Femur (tissue), 1 donor: ENCODE data around the gene SLC45A3.

Experiments used
- DNase-seq: peaks from one replicate; pipeline ENCODE4 v3.0.0-alpha.2; 2017

Gene SLC45A3

GRCh38 chr1:205699416-205699815 lies 19.1 kb upstream of the SLC45A3 start:
- DNase-seq: no peak

GRCh38 chr1:205698921-205699320 lies 18.6 kb upstream of the SLC45A3 start:
- no peak for DNase-seq

GRCh38 chr1:205693421-205693991 lies 13.2 kb upstream of the SLC45A3 start:
- no peak for DNase-seq

- no peak for DNase-seq
These were observed 12.1 kb upstream of the SLC45A3 start for GRCh38 chr1:205692423-205692822.

DNA sequence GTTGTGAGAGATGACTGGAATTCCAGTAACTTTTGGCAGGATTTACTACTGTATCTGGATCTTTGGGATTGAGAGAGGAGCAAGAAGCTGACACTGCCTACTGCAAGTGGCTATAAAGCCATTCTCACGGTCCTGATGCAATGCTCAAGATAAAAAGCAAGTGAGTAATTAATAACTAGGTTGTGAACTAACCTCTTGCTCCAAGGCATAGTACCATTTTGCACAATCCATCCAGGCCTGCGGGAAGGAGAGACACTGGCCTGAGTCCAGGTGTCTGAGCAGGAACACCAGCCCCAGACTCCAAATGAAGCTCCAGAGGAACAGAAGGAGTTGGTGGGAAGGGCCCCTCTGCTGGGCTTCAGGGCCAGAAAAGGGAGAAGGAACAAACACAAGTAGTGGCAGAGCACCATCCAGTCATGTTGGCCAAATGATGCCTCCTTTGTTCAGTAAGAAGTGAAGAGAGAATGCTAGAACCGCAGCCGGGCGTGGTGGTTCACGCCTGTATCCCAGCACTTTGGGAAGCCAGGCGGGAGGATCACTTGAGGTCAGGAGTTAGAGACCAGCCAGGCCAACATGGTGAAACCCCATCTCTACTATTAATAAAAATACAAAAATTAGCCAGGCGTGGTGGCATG lies 9.9 kb upstream of the SLC45A3 start:
- no peak for DNase-seq

DNA sequence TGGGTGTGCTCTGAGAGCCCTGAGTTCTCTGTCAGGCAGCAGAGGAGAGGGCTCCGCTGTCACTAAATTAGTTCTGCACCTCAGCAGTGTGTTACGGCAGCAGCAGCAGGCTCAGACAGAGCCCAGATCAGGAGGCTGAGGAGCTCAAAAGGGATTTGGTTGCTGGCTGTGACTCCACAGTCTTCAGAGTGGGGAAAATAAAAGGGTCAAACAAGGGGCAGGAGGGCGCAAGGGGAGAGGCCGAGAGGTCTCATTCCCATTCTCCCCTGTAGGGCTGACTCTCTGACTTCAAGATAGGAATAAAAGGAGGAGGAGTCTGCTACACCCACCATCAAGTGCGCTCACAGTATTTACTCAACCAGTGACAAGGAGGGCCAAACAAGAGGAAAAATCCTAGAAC lies 9.2 kb upstream of the SLC45A3 start:
- DNase-seq: no peak

DNA sequence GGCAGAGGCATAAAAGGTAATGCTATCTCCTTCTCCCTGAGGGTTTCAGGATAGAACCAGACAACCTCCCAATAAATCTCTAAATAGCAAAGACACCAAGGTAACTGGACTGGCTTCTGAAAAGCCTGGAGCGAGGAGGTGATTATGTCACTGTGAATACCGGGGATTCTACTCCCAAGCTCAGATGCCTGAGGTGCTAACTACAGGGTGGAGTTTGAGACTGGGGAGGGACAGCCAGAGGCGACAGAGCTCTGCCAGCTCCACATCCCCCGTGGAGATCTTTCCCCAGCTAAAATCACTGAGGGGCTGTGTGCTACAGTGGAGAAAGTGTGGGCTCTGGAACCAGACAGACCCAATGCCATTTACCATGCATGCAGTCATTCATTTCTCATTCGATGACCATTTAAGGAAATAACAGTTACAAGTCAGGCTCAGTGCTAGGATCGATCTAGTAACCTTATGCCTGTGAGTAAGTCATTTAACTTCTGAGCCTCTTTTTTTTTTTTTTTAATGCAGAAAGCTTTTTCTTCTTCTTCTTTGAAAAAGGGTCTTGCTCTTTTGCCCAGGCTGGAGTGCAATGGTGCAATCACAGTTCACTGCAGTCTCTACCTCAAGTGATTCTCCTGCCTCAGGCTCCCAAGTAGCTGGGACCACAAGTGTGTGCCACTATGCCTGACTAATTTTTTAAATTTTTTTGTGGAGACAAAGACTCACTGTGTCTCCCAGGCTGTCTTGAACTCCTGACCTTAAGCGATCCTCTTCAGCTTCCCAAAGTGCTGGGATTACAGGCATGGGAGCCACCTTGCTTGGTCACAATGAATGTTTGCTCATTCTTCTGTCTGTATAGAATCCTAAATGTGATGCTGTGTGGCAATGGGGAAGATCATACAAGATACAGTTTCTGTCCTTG lies 8.1 kb upstream of the SLC45A3 start:
- no peak for DNase-seq

DNA sequence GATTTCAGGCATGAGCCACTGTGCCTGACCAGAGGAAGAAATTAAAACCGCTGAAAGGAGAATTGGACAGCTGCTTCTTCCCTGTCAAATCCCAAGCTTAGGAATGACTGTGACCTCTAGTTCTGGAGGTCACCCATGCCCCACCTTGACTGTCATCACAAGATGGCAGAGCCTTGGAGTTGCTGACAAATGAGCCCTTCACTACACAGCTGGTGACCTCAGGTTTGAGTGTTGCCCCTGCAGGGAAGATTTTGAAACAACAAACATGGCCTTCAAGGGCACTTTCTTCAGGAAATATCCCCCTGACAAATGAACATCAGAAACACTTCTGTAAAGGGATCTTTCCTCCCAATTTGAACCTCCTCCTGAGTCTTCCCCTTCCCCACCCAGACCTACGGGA lies 6.9 kb upstream of the SLC45A3 start:
- DNase-seq: no peak

- DNase-seq: no peak
These were observed 1.1 kb upstream of the SLC45A3 start for GRCh38 chr1:205681364-205681763.

DNA sequence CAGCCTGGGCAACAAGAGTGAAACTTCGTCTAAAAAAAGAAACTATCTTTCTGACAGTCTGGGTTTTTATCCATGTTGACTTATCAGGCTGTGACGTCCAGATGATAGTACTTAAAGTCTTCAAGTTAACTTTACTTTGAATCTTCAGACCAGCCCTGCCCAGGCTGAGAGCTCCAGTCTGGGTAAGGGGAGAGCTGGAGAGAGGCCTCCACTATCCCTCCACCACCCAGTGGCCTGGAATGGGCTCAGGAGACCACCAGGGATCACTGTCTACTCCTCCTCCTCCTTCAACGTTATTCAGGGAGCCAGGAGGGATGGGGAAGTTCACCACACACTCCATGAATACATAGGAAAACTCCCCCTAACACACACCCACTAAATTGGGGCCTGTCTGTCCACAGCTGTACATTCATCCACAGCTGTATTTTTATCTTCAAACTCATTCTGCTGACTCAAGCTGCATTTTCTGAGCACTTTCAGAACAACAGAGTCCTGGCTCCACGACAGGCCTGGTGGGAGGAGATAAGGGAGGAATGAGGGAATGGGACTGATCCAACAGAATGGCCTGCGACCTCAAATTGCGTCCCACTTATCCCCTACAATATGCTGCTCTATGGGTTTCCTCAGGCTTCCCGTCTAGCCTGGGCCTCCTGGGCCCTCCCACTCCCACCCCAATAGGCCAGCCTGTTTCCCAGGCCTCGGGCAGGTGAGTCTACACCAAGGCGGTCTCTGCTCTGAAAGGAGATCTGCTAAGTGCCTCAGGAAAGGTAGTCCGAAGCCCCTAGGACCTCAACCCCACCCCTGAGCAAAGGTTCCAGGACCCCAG lies 1.8 kb downstream of the SLC45A3 start:
- DNase-seq: no peak

DNA sequence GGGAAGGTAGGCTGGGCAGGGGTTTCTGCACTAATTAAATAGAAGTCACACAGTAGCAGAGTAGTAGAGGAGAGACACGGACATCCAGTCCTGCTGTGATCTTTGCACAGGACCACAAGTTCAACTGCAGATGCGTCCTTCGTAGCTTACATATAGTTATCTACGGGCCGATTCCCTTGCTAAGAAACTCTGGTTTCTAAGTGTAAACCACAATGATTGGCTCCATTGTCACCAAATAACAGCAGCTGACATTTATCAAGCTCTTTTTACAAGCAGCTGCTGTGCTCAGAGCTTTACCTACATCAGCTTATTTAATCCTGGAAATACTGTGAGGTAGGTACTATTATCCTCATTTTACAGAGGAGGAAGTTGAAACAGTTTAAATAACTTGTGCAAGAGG lies 3.1 kb downstream of the SLC45A3 start:
- no peak for DNase-seq

- no peak for DNase-seq
These were observed 3.7 kb downstream of the SLC45A3 start for GRCh38 chr1:205676597-205676996.

DNA sequence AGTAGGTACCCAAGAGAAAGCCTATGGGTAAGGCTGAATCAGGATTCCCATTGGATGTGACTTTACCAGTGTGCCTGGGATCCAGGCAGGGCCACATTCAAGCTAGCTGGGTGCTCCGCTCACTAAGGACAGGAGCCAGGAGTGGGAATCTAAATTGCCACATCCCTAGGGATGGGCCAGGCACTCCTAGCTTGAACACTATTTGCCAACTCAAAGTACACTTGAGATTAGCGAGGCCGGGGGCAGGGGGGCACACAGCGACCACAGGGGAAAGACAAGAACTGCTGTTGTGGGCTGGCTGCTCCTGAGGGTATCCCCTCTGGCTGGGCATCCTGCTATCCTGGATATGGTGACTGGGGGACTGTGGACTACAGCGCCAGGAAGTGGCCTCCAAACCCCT lies 4.3 kb downstream of the SLC45A3 start:
- no peak for DNase-seq

DNA sequence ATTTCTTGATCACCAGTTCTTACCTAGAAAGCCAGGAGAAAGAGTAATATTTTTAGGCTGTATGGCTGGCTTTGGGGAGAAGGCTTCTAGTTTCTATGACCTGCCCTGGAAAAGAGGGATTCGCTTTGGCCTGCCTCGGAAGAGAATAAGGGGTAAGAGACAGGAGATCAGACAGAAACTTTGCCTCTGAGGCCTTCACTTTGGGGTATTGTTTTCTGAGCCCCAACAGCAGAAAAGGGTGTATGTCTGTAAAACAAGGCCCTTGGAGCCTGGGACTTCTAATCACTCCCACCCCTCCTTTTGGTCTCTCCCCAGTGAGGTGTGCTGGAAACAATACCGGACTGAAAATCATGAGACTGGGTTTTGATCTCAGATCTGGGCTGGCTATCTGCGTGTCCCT lies 5.1 kb downstream of the SLC45A3 start:
- DNase-seq: no peak

- DNase-seq: no peak
These were observed 7.3 kb downstream of the SLC45A3 start for GRCh38 chr1:205672970-205673369.

GRCh38 chr1:205672395-205672889 lies 7.9 kb downstream of the SLC45A3 start:
- DNase-seq: no peak

- no peak for DNase-seq
These were observed 9.5 kb downstream of the SLC45A3 start for GRCh38 chr1:205670611-205671430.

- no peak for DNase-seq
These were observed 10.2 kb downstream of the SLC45A3 start for GRCh38 chr1:205670150-205670446.

GRCh38 chr1:205669341-205670149 lies 10.8 kb downstream of the SLC45A3 start:
- DNase-seq: no peak

DNA sequence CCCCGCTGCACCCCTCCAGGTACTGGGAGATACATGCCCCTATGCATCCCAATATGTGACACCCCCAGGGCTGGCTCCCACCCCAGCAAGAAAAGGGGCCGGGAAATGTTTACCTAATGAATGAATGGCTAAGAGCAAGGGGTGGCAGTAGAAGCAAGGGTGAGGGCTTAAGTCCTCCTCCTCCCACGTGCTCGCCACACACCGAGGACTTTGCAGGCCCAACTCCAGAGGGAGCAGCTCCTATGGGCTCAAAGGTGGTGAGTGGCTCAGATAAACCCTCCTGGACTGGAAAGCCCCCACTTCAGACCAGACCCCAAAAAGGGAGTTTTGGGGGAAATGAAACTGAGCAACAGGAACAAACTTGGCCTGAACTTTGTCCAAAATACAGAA lies 11.4 kb downstream of the SLC45A3 start:
- DNase-seq: no peak

DNA sequence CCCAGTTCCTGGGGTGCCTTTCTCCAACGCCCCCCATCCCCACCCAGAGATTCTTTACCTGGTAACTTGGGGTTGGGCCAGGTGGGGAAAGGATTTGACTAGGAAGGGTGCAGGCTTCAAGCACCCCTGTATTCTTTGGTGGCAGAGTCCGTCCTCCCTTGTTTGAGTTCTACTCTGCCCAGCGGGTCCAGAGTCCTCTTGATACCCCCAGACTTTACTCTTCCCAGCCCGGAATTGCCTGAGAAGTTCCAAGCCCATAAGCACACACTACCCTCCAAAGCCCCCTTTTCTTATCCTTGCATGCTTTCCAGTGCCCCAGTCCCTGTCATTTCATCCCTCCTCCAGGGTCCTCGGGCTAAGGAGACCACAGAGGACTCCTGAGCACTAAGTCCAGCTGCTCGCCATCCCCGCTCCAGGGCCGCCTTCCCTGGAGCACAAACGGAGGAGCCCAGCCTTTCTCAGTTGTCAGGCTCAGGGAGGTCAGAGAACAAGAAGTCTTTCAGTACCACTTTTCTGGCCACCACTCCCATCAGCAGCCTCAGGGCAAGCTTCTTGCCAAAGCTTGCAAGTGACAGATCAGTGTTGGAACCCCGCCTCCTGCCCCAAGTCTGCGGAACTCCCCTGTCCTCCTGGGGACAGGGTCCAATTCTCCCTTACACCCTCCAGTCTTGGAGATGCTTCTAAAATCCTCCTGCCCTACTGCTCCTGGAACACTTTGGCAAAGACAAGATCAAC lies 12.2 kb downstream of the SLC45A3 start:
- no peak for DNase-seq
